Hepatocyte (in vitro differentiated cells): ENCODE measurements around the gene ZDHHC1.
"Not testable (repeated sequence)": the region's sequence is repeated elsewhere in the genome, so short reads cannot be mapped to it uniquely, and the experiment has no call there.

Source experiments
- EZH2 ChIP-seq: fragments of 200-600 bp; sonication (generic); IDR thresholded peaks from 2 replicates; pipeline ENCODE4 v1.6.1; 2016; ENCODE audit warnings: antibody characterized with exemption, mild to moderate bottlenecking, borderline replicate concordance
- TF ChIP-seq, protein P1 (sequence below): fragments of 200-600 bp; sonication (generic); IDR thresholded peaks from 2 replicates; pipeline ENCODE4 v1.5.1; 2016; ENCODE audit warnings: antibody characterized with exemption, mild to moderate bottlenecking; ENCODE audit not compliant: poor library complexity

DNA sequence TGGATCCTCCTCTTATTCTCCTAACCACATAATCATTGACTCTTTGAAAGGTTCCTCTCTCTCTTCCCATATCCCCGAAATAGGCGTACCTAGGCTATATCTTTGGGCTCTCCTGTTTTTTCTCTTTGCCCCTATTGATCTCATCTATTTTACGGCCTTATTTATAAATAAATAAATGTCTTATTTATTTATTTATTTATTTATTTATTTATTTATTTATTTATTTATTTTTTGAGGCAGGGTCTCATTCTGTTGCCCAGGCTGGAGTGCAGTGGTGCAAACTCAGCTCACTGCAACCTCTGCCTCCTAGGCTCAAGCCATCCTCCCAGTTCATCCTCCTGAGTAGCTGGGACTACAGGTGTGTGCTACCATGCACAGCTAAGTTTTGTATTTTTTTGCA lies 63.8 kb downstream of the ZDHHC1 start:
- TF ChIP-seq, protein P1, sequence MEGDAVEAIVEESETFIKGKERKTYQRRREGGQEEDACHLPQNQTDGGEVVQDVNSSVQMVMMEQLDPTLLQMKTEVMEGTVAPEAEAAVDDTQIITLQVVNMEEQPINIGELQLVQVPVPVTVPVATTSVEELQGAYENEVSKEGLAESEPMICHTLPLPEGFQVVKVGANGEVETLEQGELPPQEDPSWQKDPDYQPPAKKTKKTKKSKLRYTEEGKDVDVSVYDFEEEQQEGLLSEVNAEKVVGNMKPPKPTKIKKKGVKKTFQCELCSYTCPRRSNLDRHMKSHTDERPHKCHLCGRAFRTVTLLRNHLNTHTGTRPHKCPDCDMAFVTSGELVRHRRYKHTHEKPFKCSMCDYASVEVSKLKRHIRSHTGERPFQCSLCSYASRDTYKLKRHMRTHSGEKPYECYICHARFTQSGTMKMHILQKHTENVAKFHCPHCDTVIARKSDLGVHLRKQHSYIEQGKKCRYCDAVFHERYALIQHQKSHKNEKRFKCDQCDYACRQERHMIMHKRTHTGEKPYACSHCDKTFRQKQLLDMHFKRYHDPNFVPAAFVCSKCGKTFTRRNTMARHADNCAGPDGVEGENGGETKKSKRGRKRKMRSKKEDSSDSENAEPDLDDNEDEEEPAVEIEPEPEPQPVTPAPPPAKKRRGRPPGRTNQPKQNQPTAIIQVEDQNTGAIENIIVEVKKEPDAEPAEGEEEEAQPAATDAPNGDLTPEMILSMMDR = not testable (repeated sequence)
- TF ChIP-seq EZH2 = not testable (repeated sequence)
